CD4-positive, alpha-beta T cell (primary cell): ENCODE measurements around the gene BEND5. TPM values are rescaled to one million over a fixed set of nuclear protein-coding genes. Genes with fewer than 3 reads are reported as not detected.
A peak's percentile ranks its signal among the peaks of the same experiment; 100 is the strongest.

Source experiments
- ATAC-seq: fragments of 200-7000 bp; cut with Tn5 transposase; one replicate; pipeline ENCODE4 v1.10.0; 2022; ENCODE audit warnings: mild to moderate bottlenecking; ENCODE audit not compliant: poor library complexity
- CTCF ChIA-PET: fragments of 350-600 bp; sonication (Branson Sonifier 250); formaldehyde crosslinking; loops from one replicate; lab custom pipeline; 2021; ENCODE audit warnings: antibody characterized with exemption, inconsistent platforms; lab: Charles Lee
- POLR2A ChIA-PET: fragments of 350-600 bp; sonication (Branson Sonifier 250); formaldehyde crosslinking; loops from one replicate; lab custom pipeline; 2021; ENCODE audit warnings: antibody characterized with exemption, inconsistent platforms; lab: Charles Lee
- DNase-seq, 14 experiments: peaks; one replicate each; pipeline ENCODE4 v3.0.0-alpha.2; 2013 to 2020; ENCODE audit warnings: mixed read lengths in 2 of 14
- H3K27ac ChIP-seq, 2 donors: one replicate each; pipeline versions ENCODE4 v1.5.1 to v1.7.0; 2013; ENCODE audit warnings: low read length in 2 of 2, low read depth in 1 of 2, mild to moderate bottlenecking in 1 of 2
- H3K27me3 ChIP-seq, 2 experiments: 1 replicate in 1 of 2; 2 replicates in 1 of 2; pipeline versions ENCODE4 v1.6.1 to v1.7.0; 2013; ENCODE audit warnings: low read length in 2 of 2, control low read depth in 1 of 2, mild to moderate bottlenecking in 1 of 2, moderate library complexity in 1 of 2; ENCODE audit not compliant: insufficient read depth in 2 of 2, control insufficient read depth in 1 of 2
- H3K36me3 ChIP-seq: one replicate; pipeline ENCODE4 v1.6.1; 2013; ENCODE audit warnings: low read length, control low read depth; ENCODE audit not compliant: insufficient read depth
- H3K4me1 ChIP-seq: one replicate; pipeline ENCODE4 v1.6.1; 2013; ENCODE audit warnings: low read length, control low read depth; ENCODE audit not compliant: insufficient read depth
- H3K4me3 ChIP-seq: one replicate; pipeline ENCODE4 v1.5.1; 2013; ENCODE audit warnings: mild to moderate bottlenecking, low read length, moderate library complexity
- H3K9me3 ChIP-seq, 2 experiments: 1 replicate in 1 of 2; 2 replicates in 1 of 2; pipeline versions ENCODE4 v1.6.1 to v1.7.0; 2013; ENCODE audit warnings: low read length in 2 of 2, mild to moderate bottlenecking in 2 of 2, control low read depth in 1 of 2, moderate library complexity in 1 of 2; ENCODE audit not compliant: control insufficient read depth in 1 of 2, insufficient read depth in 1 of 2
- H3K27ac Mint-ChIP-seq: one replicate; pipeline ENCODE4 v1.8.0; 2020; ENCODE audit warnings: mixed read lengths
- H3K27me3 Mint-ChIP-seq: one replicate; pipeline ENCODE4 v1.8.0; 2021; ENCODE audit warnings: mixed read lengths
- H3K36me3 Mint-ChIP-seq: one replicate; pipeline ENCODE4 v1.8.0; 2021; ENCODE audit warnings: low read depth, mixed read lengths
- H3K4me1 Mint-ChIP-seq: one replicate; pipeline ENCODE4 v1.8.0; 2021; ENCODE audit warnings: low read depth, mixed read lengths
- H3K4me3 Mint-ChIP-seq: one replicate; pipeline ENCODE4 v1.8.0; 2020; ENCODE audit warnings: mild to moderate bottlenecking, mixed read lengths
- H3K9me3 Mint-ChIP-seq: one replicate; pipeline ENCODE4 v1.8.0; 2020; ENCODE audit warnings: mixed read lengths
- CTCF ChIP-seq: fragments of 200-600 bp; IDR thresholded peaks from one replicate; pipeline ENCODE4 v1.8.0; 2022; ENCODE audit warnings: antibody characterized with exemption, mild to moderate bottlenecking
- intact Hi-C, 2 experiments: fragments of 100-400 bp; cut with DNase I in 1 of 2; cut with micrococcal nuclease in 1 of 2; formaldehyde crosslinking; loops; one replicate each; pipeline versions ENCODE4 v1.15.1 to v1.9.0; 2023 to 2025; cut with DNase I, micrococcal nuclease
- total RNA-seq, 174 experiments: library from RNA in 2 of 174; stranded (reverse) in 2 of 174; gene quantifications; one replicate each; pipeline ENCODE4 v1.2.3 and lab custom pipeline; 2021 to 2026

BEND5 gene
- total RNA-seq, 2 experiments from 2014 or later, result 5.6 to 5.7 TPM

GRCh38 chr1:48777219-48777895 lies 666 bp upstream of the BEND5 start:
- intact Hi-C loops, result loop anchor here in 1 of 2 experiments (5.0 kb wide), 1 partner anchor 305 kb away; the partner anchor contains the start of gene SPATA6
- CTCF ChIA-PET, result no interaction called here
- DNase-seq (no peak), ATAC-seq (peak; percentile 17)
- Mint-ChIP-seq H3K36me3 (peaks cover 9% of the 10 kb centered on the region), H3K4me3 (peak overlapping the region; percentile 90), H3K27ac (peak overlapping the region; percentile 84), H3K27me3 (peaks cover 5% of the 10 kb centered on the region), H3K4me1 (peaks cover 46% of the 10 kb centered on the region), H3K9me3 (no peaks in the 10 kb centered on the region)
- POLR2A ChIA-PET, result no interaction called here
- Histone ChIP-seq H3K27ac (no peak overlapping the region), H3K36me3 (no peaks in the 10 kb centered on the region), H3K4me1 (peaks cover 11% of the 10 kb centered on the region), H3K9me3 (no peaks in the 10 kb centered on the region), H3K27me3 (peaks cover 0 to 2% of the 10 kb centered on the region in 2 experiments), H3K4me3 (peak overlapping the region; percentile 57)
- TF ChIP-seq CTCF, result no peak

- peaks cover 14% of the 10 kb centered on the region for H3K36me3 Mint-ChIP-seq
- Histone ChIP-seq H3K27ac (peak overlapping the region in 1 of 2 donors; percentile 39), H3K36me3 (no peaks in the 10 kb centered on the region), H3K4me1 (peaks cover 11% of the 10 kb centered on the region), H3K9me3 (no peaks in the 10 kb centered on the region), H3K27me3 (peaks cover 0 to 6% of the 10 kb centered on the region in 2 experiments), H3K4me3 (peak overlapping the region; percentile 57)
- peak overlapping the region; percentile 84 for H3K27ac Mint-ChIP-seq
- peak overlapping the region; percentile 96 for H3K4me3 Mint-ChIP-seq
- intact Hi-C loops, result loop anchor here in 1 of 2 experiments (5.0 kb wide), 1 partner anchor 304 kb away; the partner anchor contains the start of gene SPATA6
- ChIA-PET CTCF (no interaction called here), POLR2A (no interaction called here)
- H3K9me3 Mint-ChIP-seq, result no peaks in the 10 kb centered on the region
- DNase-seq (peak in 1 of 14 experiments; percentile 4), ATAC-seq (no peak)
- peaks cover 5% of the 10 kb centered on the region for H3K27me3 Mint-ChIP-seq
- TF ChIP-seq CTCF, result no peak
- H3K4me1 Mint-ChIP-seq, result peaks cover 54% of the 10 kb centered on the region
Measured at GRCh38 chr1:48775831-48776392, 779 bp downstream of the BEND5 start.

GRCh38 chr1:48773133-48773532 lies 3.6 kb downstream of the BEND5 start:
- POLR2A ChIA-PET, result no interaction called here
- H3K9me3 ChIP-seq, result no peaks in the 10 kb centered on the region
- no peaks in the 10 kb centered on the region for H3K36me3 ChIP-seq
- DNase-seq (no peak), ATAC-seq (no peak)
- intact Hi-C loops, result no loop called here
- H3K36me3 Mint-ChIP-seq, result peaks cover 14% of the 10 kb centered on the region
- CTCF ChIA-PET, result no interaction called here
- H3K27ac Mint-ChIP-seq, result no peak overlapping the region
- TF ChIP-seq CTCF, result no peak
- H3K4me3 ChIP-seq, result no peak overlapping the region
- H3K27me3 Mint-ChIP-seq, result peaks cover 5% of the 10 kb centered on the region
- H3K4me1 ChIP-seq, result peaks cover 11% of the 10 kb centered on the region
- H3K9me3 Mint-ChIP-seq, result no peaks in the 10 kb centered on the region
- H3K4me3 Mint-ChIP-seq, result no peak overlapping the region
- H3K27me3 ChIP-seq, result peaks cover 0 to 6% of the 10 kb centered on the region in 2 experiments
- peaks cover 71% of the 10 kb centered on the region for H3K4me1 Mint-ChIP-seq
- no peak overlapping the region for H3K27ac ChIP-seq
